GM12878 (cell line): ENCODE data around the gene SORBS1. TPM values are rescaled to one million over a fixed set of nuclear protein-coding genes. Genes with fewer than 3 reads are reported as not detected.
A peak's percentile ranks its signal among the peaks of the same experiment; 100 is the strongest.

Experiments used
- ATAC-seq: fragments of 200-7000 bp; cut with Tn5 transposase; 3 replicates; pipeline ENCODE4 v1.9.1; 2020; ENCODE audit warnings: mild to moderate bottlenecking, moderate library complexity
- BruUV-seq: library from RNA; stranded (reverse); fragments of 400-500 nt; replicated peaks from 2 replicates; lab custom pipeline; 2021; lab: Mats Ljungman, UMichigan
- CTCF ChIA-PET: fragments of 300-600 bp; sonication (Branson Sonifier 250); formaldehyde crosslinking; extraction: SDS; loops from one replicate; lab custom pipeline; 2021; ENCODE audit warnings: inconsistent platforms; lab: Yijun Ruan, JAX
- POLR2A ChIA-PET: fragments of 350-600 bp; formaldehyde crosslinking; extraction: SDS; loops from one replicate; lab custom pipeline; 2021; ENCODE audit warnings: inconsistent platforms; lab: Charles Lee
- RAD21 ChIA-PET: fragments of 300-600 bp; sonication (Branson Sonifier 250); formaldehyde crosslinking; loops from one replicate; lab custom pipeline; 2023; ENCODE audit warnings: antibody characterized with exemption; ENCODE audit not compliant: unreplicated experiment; lab: Charles Lee
- SMC1A ChIA-PET: fragments of 300-600 bp; sonication (Branson Sonifier 250); formaldehyde crosslinking; loops from one replicate; lab custom pipeline; 2023; ENCODE audit not compliant: unreplicated experiment, uncharacterized antibody; lab: Charles Lee
- DNase-seq: peaks from one replicate; pipeline ENCODE4 v3.0.0-alpha.2; 2011; ENCODE audit warnings: low read depth, low spot score
- FAIRE-seq: peaks from 3 replicates; lab custom pipeline; 2011; peaks lifted over from hg19 to GRCh38; lab: Jason Lieb, UNC
- H2AFZ ChIP-seq: 2 replicates; pipeline ENCODE4 v1.6.0; 2011; ENCODE audit warnings: low read depth, low read length, control low read depth; ENCODE audit not compliant: control insufficient read depth
- H3K27ac ChIP-seq: 2 replicates; pipeline ENCODE4 v1.5.1; 2011; ENCODE audit warnings: control low read depth; ENCODE audit not compliant: control insufficient read depth, insufficient read depth
- H3K27me3 ChIP-seq, 2 experiments: replicated peaks in 1 of 2; 2 replicates each; pipeline versions ENCODE4 v1.6.0 to v1.6.1; 2011; ENCODE audit warnings: low read length in 1 of 2; ENCODE audit not compliant: control insufficient read depth in 2 of 2, insufficient read depth in 2 of 2
- H3K36me3 ChIP-seq, 2 experiments: 2 replicates each; pipeline ENCODE4 v1.5.1; 2011; ENCODE audit warnings: low read length in 1 of 2; ENCODE audit not compliant: control insufficient read depth in 2 of 2, insufficient read depth in 2 of 2
- H3K4me1 ChIP-seq: 2 replicates; pipeline ENCODE4 v1.6.1; 2011; ENCODE audit warnings: mild to moderate bottlenecking, low read length, moderate library complexity, mixed read lengths; ENCODE audit not compliant: control insufficient read depth, insufficient read depth
- H3K4me2 ChIP-seq: 2 replicates; pipeline ENCODE4 v1.6.0; 2011; ENCODE audit warnings: control low read depth; ENCODE audit not compliant: control insufficient read depth, insufficient read depth
- H3K4me3 ChIP-seq: fragments of 200-600 bp; sonication (generic); 2 replicates; pipeline ENCODE4 v1.5.1; 2016
- H3K79me2 ChIP-seq: 2 replicates; pipeline ENCODE4 v1.6.0; 2011; ENCODE audit warnings: low read length; ENCODE audit not compliant: control insufficient read depth, insufficient read depth
- H3K9ac ChIP-seq: 2 replicates; pipeline ENCODE4 v1.8.0; 2011; ENCODE audit warnings: low read length, control low read depth, mixed read lengths; ENCODE audit not compliant: control insufficient read depth, insufficient read depth
- H3K9me3 ChIP-seq: replicated peaks from 3 replicates; pipeline ENCODE4 v1.5.1; 2011; ENCODE audit warnings: mild to moderate bottlenecking, low read length; ENCODE audit not compliant: control insufficient read depth, insufficient read depth
- H4K20me1 ChIP-seq: 2 replicates; pipeline ENCODE4 v1.6.0; 2011; ENCODE audit not compliant: control insufficient read depth, insufficient read depth
- BCL3 ChIP-seq: IDR thresholded peaks from 2 replicates; pipeline ENCODE4 v1.6.1; 2011; ENCODE audit warnings: borderline replicate concordance, low read depth, mild to moderate bottlenecking, moderate library complexity, low read length; ENCODE audit not compliant: insufficient read depth, poor library complexity, severe bottlenecking
- IRF4 ChIP-seq: IDR thresholded peaks from 2 replicates; pipeline ENCODE4 v1.6.1; 2011; ENCODE audit warnings: low read depth, low read length
- NFIC ChIP-seq: IDR thresholded peaks from 2 replicates; pipeline ENCODE4 v1.6.1; 2012; ENCODE audit warnings: low read depth, mild to moderate bottlenecking, inconsistent platforms, low read length, moderate library complexity
- SMC3 ChIP-seq: IDR thresholded peaks from 2 replicates; pipeline ENCODE4 v1.6.1; 2011; ENCODE audit warnings: low read length, improper control_type of control experiment, borderline replicate concordance
- SRF ChIP-seq, 2 experiments: IDR thresholded peaks; 2 replicates each; pipeline ENCODE4 v1.6.1; 2011; ENCODE audit warnings: low read depth in 2 of 2, low read length in 2 of 2, mild to moderate bottlenecking in 1 of 2, moderate library complexity in 1 of 2
- YY1 ChIP-seq: IDR thresholded peaks from 2 replicates; pipeline ENCODE4 v1.6.1; 2011; ENCODE audit warnings: low read depth, mild to moderate bottlenecking, low read length
- ZNF24 ChIP-seq: fragments of 450-650 bp; IDR thresholded peaks from 2 replicates; pipeline ENCODE4 v1.6.1; 2017; ENCODE audit warnings: antibody characterized with exemption, mild to moderate bottlenecking
- WGBS: methylation state at CpG from one replicate; pipeline ENCODE4 v1.1.6; 2016; ENCODE audit warnings: low lambda C conversion rate; ENCODE audit not compliant: insufficient replicate concordance, insufficient coverage; ENCODE audit errors: missing lambda C conversion rate; 5-methylcytosine and 5-hydroxymethylcytosine counted together
- in situ Hi-C: fragments of 300-500 bp; cut with MboI; formaldehyde crosslinking; loops from 9 replicates; pipeline ENCODE4 v1.14.3; 2018; ENCODE audit warnings: mixed read lengths
- intact Hi-C: fragments of 100-400 bp; cut with micrococcal nuclease; formaldehyde crosslinking; loops from one replicate; pipeline ENCODE4 v1.14.2; 2022; ENCODE audit not compliant: unreplicated experiment
- polyA plus RNA-seq, 11 experiments: library from polyadenylated mRNA; depleted of rRNA in 4 of 11; unstranded in 6 of 11; stranded (reverse) in 5 of 11; fragments of >200 nt; fragmentation: Nextera tagmentation in 4 of 11; fragmentation: Illumina TruSeq in 1 of 11; extraction: Ambion mirVana in 4 of 11; extraction: Trizol in 1 of 11; gene quantifications; 1 replicate in 1 of 11; 2 replicates in 10 of 11; pipeline versions ENCODE4 v1.2.1 to v1.2.3, GENCODE V29; 2011 to 2016; ENCODE audit warnings: inconsistent platforms in 2 of 11, missing spikeins in 2 of 11, low read depth in 1 of 11
- total RNA-seq, 4 experiments: library from RNA; depleted of rRNA in 3 of 4; stranded (reverse); fragments of >200 nt in 3 of 4; fragmentation: Illumina TruSeq in 1 of 4; extraction: Trizol in 1 of 4; gene quantifications; 2 replicates each; pipeline versions ENCODE4 v1.2.1 to v1.2.3, GENCODE V29; 2013 to 2021
- TF ChIP-seq, protein P1 (sequence below): IDR thresholded peaks from 2 replicates; pipeline ENCODE4 v1.6.1; 2012; ENCODE audit warnings: low read length, inconsistent platforms
- TF ChIP-seq, protein P2 (sequence below): IDR thresholded peaks from 2 replicates; pipeline ENCODE4 v1.6.1; 2011; ENCODE audit warnings: borderline replicate concordance, low read depth, mild to moderate bottlenecking, moderate library complexity, mixed read lengths, low read length; ENCODE audit not compliant: insufficient read depth; ENCODE audit errors: extremely low read length
- TF ChIP-seq, protein P3 (sequence below), 3 experiments: IDR thresholded peaks in 2 of 3; conservative IDR thresholded peaks in 1 of 3; 2 replicates each; pipeline ENCODE4 v1.5.1; 2011; ENCODE audit warnings: low read depth in 3 of 3, low read length in 3 of 3, mild to moderate bottlenecking in 3 of 3, control low read depth in 2 of 3, moderate library complexity in 2 of 3, inconsistent platforms in 1 of 3, mixed read lengths in 1 of 3; ENCODE audit not compliant: control insufficient read depth in 2 of 3, insufficient read depth in 1 of 3; ENCODE audit errors: extremely low read depth in 1 of 3
- TF ChIP-seq, protein P4 (sequence below): fragments of 450-650 bp; IDR thresholded peaks from 2 replicates; pipeline ENCODE4 v1.6.1; 2017; ENCODE audit warnings: mild to moderate bottlenecking, moderate library complexity

SORBS1 gene
- total and polyA plus RNA-seq, 10 of the 15 experiments (the other 5 are each of a cell fraction or from before 2014, with no cell fraction given): 0.13 to 0.75 (median 0.39) TPM

DNA sequence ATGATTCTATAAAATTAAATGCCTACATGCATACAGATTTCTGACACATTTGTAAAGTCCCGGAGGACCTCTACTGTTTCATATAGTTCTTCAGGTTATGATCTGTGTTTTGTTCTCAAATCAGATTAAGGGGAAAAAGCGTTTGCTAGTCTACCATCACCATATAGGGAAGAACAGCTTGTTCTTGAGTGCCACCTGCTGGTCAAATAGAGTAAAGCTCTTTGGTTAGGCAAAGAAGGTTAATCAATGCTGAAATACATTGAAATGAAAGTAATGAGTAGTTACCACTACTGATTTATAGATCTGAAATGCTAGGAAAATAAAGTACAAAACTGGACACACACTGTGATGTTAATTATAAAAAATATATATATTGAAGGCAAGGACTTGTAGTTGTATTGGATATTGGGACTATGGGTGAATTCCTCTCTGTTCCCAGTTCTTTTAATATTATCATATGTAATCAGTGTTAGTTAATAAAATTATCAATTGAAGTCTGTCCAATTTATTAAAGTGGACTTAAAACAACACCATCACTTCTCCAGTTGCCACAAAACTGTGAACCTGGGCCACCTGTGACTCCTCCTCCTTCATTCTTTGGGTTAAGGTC is 197.8 kb downstream of the SORBS1 start:
- RAD21 ChIA-PET: interaction anchor here (0.6 to 9.3 kb wide), 21 partner anchors 11 to 400 kb away, joined by 3 to 185 read pairs (median 7); no protein-coding TSS in a partner anchor
- H3K4me1 ChIP-seq: peaks cover 10% of the 10 kb centered on the region; the same call in 1 of the 2 replicates
- POLR2A ChIA-PET: interaction anchor here (0.6 to 1.0 kb wide), 2 partner anchors 158 to 175 kb away, joined by 3 read pairs; no protein-coding TSS in a partner anchor
- peak overlapping the region; percentile 12 for H2AFZ ChIP-seq
- H3K9me3 ChIP-seq: no peaks in the 10 kb centered on the region
- CTCF ChIA-PET: interaction anchor here (0.5 to 12.7 kb wide), 45 partner anchors 8 to 735 kb away, joined by 3 to 348 read pairs (median 7); no protein-coding TSS in a partner anchor
- no peaks in the 10 kb centered on the region for H3K79me2 ChIP-seq
- no peak overlapping the region for H3K4me2 ChIP-seq
- H3K4me3 ChIP-seq: no peak overlapping the region
- H3K27me3 ChIP-seq: no peaks in the 10 kb centered on the region
- peak; percentile 90 for ATAC-seq
- H3K9ac ChIP-seq: no peak overlapping the region
- no peaks in the 10 kb centered on the region for H3K36me3 ChIP-seq
- DNase-seq: peak; percentile 50
- SMC1A ChIA-PET: interaction anchor here (0.6 to 12.0 kb wide), 30 partner anchors 9 to 638 kb away, joined by 3 to 313 read pairs (median 6); partner anchors contain the start of gene PDLIM1
- in situ Hi-C loops (loop anchor here (5.0 to 10.0 kb wide), 4 partner anchors 116 to 729 kb away; no protein-coding TSS in a partner anchor), intact Hi-C loops (loop anchor here (1.0 kb wide), 4 partner anchors 78 to 230 kb away; no protein-coding TSS in a partner anchor)
- WGBS: 0% methylated on average over 2 of the region's 2 CpGs
- BruUV-seq: no TSS peak
- H3K27ac ChIP-seq: no peak overlapping the region
- peak; percentile 95 for FAIRE-seq
- no peaks in the 10 kb centered on the region for H4K20me1 ChIP-seq
- TF ChIP-seq, protein P1, sequence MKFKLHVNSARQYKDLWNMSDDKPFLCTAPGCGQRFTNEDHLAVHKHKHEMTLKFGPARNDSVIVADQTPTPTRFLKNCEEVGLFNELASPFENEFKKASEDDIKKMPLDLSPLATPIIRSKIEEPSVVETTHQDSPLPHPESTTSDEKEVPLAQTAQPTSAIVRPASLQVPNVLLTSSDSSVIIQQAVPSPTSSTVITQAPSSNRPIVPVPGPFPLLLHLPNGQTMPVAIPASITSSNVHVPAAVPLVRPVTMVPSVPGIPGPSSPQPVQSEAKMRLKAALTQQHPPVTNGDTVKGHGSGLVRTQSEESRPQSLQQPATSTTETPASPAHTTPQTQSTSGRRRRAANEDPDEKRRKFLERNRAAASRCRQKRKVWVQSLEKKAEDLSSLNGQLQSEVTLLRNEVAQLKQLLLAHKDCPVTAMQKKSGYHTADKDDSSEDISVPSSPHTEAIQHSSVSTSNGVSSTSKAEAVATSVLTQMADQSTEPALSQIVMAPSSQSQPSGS: 0 out of 2 replicates have a peak, but pooled peaks have one; percentile 19
- no peak for TF ChIP-seq BCL3
- TF ChIP-seq SRF (IDR thresholded peaks at IDR 0.05; ENCODE audit: low read depth in 2 of 2, low read length in 2 of 2): peak in 1 of 2 experiments; percentile 49; a peak in 1 of 4 replicates
- 0 out of 2 replicates have a peak, but pooled peaks have one; percentile 43 for TF ChIP-seq YY1
- no peak for TF ChIP-seq NFIC
- TF ChIP-seq, protein P2, sequence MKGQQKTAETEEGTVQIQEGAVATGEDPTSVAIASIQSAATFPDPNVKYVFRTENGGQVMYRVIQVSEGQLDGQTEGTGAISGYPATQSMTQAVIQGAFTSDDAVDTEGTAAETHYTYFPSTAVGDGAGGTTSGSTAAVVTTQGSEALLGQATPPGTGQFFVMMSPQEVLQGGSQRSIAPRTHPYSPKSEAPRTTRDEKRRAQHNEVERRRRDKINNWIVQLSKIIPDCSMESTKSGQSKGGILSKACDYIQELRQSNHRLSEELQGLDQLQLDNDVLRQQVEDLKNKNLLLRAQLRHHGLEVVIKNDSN: no peak
- TF ChIP-seq SMC3: peak; percentile 99
- TF ChIP-seq IRF4: 0 out of 2 replicates have a peak, but pooled peaks have one; percentile 29
- TF ChIP-seq, protein P3, sequence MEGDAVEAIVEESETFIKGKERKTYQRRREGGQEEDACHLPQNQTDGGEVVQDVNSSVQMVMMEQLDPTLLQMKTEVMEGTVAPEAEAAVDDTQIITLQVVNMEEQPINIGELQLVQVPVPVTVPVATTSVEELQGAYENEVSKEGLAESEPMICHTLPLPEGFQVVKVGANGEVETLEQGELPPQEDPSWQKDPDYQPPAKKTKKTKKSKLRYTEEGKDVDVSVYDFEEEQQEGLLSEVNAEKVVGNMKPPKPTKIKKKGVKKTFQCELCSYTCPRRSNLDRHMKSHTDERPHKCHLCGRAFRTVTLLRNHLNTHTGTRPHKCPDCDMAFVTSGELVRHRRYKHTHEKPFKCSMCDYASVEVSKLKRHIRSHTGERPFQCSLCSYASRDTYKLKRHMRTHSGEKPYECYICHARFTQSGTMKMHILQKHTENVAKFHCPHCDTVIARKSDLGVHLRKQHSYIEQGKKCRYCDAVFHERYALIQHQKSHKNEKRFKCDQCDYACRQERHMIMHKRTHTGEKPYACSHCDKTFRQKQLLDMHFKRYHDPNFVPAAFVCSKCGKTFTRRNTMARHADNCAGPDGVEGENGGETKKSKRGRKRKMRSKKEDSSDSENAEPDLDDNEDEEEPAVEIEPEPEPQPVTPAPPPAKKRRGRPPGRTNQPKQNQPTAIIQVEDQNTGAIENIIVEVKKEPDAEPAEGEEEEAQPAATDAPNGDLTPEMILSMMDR (IDR thresholded peaks at IDR 0.05 in 2 of 3, conservative IDR thresholded peaks at IDR 0.05 in 1 of 3; ENCODE audit: control insufficient read depth in 2 of 3, extremely low read depth in 1 of 3, insufficient read depth in 1 of 3, low read depth in 3 of 3, low read length in 3 of 3): peak; percentile 75 to 87 (median 83)
- TF ChIP-seq, protein P4, sequence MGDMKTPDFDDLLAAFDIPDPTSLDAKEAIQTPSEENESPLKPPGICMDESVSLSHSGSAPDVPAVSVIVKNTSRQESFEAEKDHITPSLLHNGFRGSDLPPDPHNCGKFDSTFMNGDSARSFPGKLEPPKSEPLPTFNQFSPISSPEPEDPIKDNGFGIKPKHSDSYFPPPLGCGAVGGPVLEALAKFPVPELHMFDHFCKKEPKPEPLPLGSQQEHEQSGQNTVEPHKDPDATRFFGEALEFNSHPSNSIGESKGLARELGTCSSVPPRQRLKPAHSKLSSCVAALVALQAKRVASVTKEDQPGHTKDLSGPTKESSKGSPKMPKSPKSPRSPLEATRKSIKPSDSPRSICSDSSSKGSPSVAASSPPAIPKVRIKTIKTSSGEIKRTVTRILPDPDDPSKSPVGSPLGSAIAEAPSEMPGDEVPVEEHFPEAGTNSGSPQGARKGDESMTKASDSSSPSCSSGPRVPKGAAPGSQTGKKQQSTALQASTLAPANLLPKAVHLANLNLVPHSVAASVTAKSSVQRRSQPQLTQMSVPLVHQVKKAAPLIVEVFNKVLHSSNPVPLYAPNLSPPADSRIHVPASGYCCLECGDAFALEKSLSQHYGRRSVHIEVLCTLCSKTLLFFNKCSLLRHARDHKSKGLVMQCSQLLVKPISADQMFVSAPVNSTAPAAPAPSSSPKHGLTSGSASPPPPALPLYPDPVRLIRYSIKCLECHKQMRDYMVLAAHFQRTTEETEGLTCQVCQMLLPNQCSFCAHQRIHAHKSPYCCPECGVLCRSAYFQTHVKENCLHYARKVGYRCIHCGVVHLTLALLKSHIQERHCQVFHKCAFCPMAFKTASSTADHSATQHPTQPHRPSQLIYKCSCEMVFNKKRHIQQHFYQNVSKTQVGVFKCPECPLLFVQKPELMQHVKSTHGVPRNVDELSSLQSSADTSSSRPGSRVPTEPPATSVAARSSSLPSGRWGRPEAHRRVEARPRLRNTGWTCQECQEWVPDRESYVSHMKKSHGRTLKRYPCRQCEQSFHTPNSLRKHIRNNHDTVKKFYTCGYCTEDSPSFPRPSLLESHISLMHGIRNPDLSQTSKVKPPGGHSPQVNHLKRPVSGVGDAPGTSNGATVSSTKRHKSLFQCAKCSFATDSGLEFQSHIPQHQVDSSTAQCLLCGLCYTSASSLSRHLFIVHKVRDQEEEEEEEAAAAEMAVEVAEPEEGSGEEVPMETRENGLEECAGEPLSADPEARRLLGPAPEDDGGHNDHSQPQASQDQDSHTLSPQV: peak; percentile 57
- peak; percentile 29; the same call in 1 of the 2 replicates for TF ChIP-seq ZNF24
